Neural progenitor cell (in vitro differentiated cells): ENCODE data around the gene NIPAL3. TPM values are rescaled to one million over a fixed set of nuclear protein-coding genes. Genes with fewer than 3 reads are reported as not detected.

Experiments
- DNase-seq: peaks from one replicate; pipeline ENCODE4 v3.0.0-alpha.2; 2016; ENCODE audit warnings: low spot score
- H2AFZ ChIP-seq: fragments of 200-600 bp; sonication (generic); replicated peaks from 2 replicates; pipeline ENCODE4 v1.6.1; 2016; ENCODE audit warnings: antibody characterized with exemption
- H3F3A ChIP-seq: fragments of 200-600 bp; sonication (generic); 2 replicates; pipeline ENCODE4 v1.6.1; 2016; ENCODE audit warnings: antibody characterized with exemption, low read depth
- H3K27ac ChIP-seq: fragments of 200-600 bp; sonication (generic); 2 replicates; pipeline ENCODE4 v1.5.1; 2016; ENCODE audit warnings: mild to moderate bottlenecking
- H3K27me3 ChIP-seq: fragments of 200-600 bp; sonication (generic); 2 replicates; pipeline ENCODE4 v1.6.1; 2016; ENCODE audit warnings: mild to moderate bottlenecking, moderate library complexity
- H3K36me3 ChIP-seq: fragments of 200-600 bp; sonication (generic); 2 replicates; pipeline ENCODE4 v1.5.1; 2016
- H3K4me1 ChIP-seq: fragments of 200-600 bp; sonication (generic); 2 replicates; pipeline ENCODE4 v1.6.1; 2016; ENCODE audit warnings: mixed run types
- H3K4me2 ChIP-seq: fragments of 200-600 bp; sonication (generic); 2 replicates; pipeline ENCODE4 v1.6.1; 2016
- H3K4me3 ChIP-seq: fragments of 200-600 bp; sonication (generic); 2 replicates; pipeline ENCODE4 v1.5.1; 2016
- H3K79me2 ChIP-seq: fragments of 200-600 bp; sonication (generic); 2 replicates; pipeline ENCODE4 v1.6.1; 2016; ENCODE audit warnings: low read depth
- H3K9ac ChIP-seq: fragments of 200-600 bp; sonication (generic); 2 replicates; pipeline ENCODE4 v1.6.1; 2016
- H3K9me3 ChIP-seq: fragments of 200-600 bp; sonication (generic); 2 replicates; pipeline ENCODE4 v1.5.1; 2016; ENCODE audit warnings: low read depth
- H4K20me1 ChIP-seq: fragments of 200-600 bp; sonication (generic); 2 replicates; pipeline ENCODE4 v1.6.1; 2016; ENCODE audit warnings: low read depth
- H3K27ac Mint-ChIP-seq: 3 replicates; pipeline ENCODE4 v1.8.0; 2021; ENCODE audit warnings: mixed read lengths
- H3K27me3 Mint-ChIP-seq: 2 replicates; pipeline ENCODE4 v1.8.0; 2022; ENCODE audit warnings: low read depth, mild to moderate bottlenecking, inconsistent platforms, moderate library complexity, mixed read lengths; ENCODE audit not compliant: insufficient read depth
- H3K36me3 Mint-ChIP-seq: 3 replicates; pipeline ENCODE4 v1.8.0; 2021; ENCODE audit warnings: mixed read lengths
- H3K4me1 Mint-ChIP-seq: 3 replicates; pipeline ENCODE4 v1.8.0; 2021; ENCODE audit warnings: mixed read lengths
- H3K4me3 Mint-ChIP-seq: 3 replicates; pipeline ENCODE4 v1.8.0; 2021; ENCODE audit warnings: mild to moderate bottlenecking, moderate library complexity, mixed read lengths
- H3K9me3 Mint-ChIP-seq: 3 replicates; pipeline ENCODE4 v1.8.0; 2020; ENCODE audit warnings: mixed read lengths
- CTCF ChIP-seq: fragments of 200-600 bp; sonication (generic); IDR thresholded peaks from 2 replicates; pipeline ENCODE4 v1.5.1; 2017; ENCODE audit warnings: antibody characterized with exemption, mild to moderate bottlenecking
- EZH2 ChIP-seq: fragments of 200-600 bp; sonication (generic); IDR thresholded peaks from 2 replicates; pipeline ENCODE4 v1.6.1; 2017; ENCODE audit warnings: antibody characterized with exemption, mild to moderate bottlenecking, moderate library complexity
- EZH2phosphoT487 ChIP-seq: fragments of 200-600 bp; sonication (generic); IDR thresholded peaks from 2 replicates; pipeline ENCODE4 v1.6.1; 2017; ENCODE audit warnings: antibody characterized with exemption
- total RNA-seq: library from RNA; depleted of rRNA; stranded (reverse); fragments of >200 nt; gene quantifications from 2 replicates; pipeline ENCODE4 v1.2.3, GENCODE V29; 2015; ENCODE audit warnings: low replicate concordance

The NIPAL3 gene
- total RNA-seq, 1 donor from 2014 or later, result 6.9 TPM

- no peaks in the 10 kb centered on the region for H4K20me1 ChIP-seq
- peaks cover 2% of the 10 kb centered on the region for H3K27me3 Mint-ChIP-seq
- H3K36me3 ChIP-seq, result no peaks in the 10 kb centered on the region
- H3K4me1 Mint-ChIP-seq, result peaks cover 41% of the 10 kb centered on the region
- TF ChIP-seq CTCF (no peak), EZH2 (no peak), EZH2phosphoT487 (no peak)
- no peak overlapping the region for H3K4me3 ChIP-seq
- no peaks in the 10 kb centered on the region for H3K9me3 Mint-ChIP-seq
- H3K4me1 ChIP-seq, result peaks cover 21% of the 10 kb centered on the region
- H3K4me3 Mint-ChIP-seq, result peak overlapping the region; percentile 9
- H3K27ac Mint-ChIP-seq, result no peak overlapping the region
- peak overlapping the region; percentile 65 for H3K4me2 ChIP-seq
- H3K9ac ChIP-seq, result no peak overlapping the region
- peaks cover 5% of the 10 kb centered on the region for H3F3A ChIP-seq
- no peaks in the 10 kb centered on the region for H3K9me3 ChIP-seq
- no peaks in the 10 kb centered on the region for H3K27me3 ChIP-seq
- H3K79me2 ChIP-seq, result no peaks in the 10 kb centered on the region
- H3K36me3 Mint-ChIP-seq, result no peaks in the 10 kb centered on the region
- DNase-seq, result peak; percentile 52
- H2AFZ ChIP-seq, result no peak overlapping the region
- no peak overlapping the region for H3K27ac ChIP-seq
These were observed 48.5 kb downstream of the NIPAL3 start for GRCh38 chr1:24463776-24464735.

- H4K20me1 ChIP-seq, result no peaks in the 10 kb centered on the region
- no peak overlapping the region for H3K4me2 ChIP-seq
- H3K4me1 ChIP-seq, result peaks cover 21% of the 10 kb centered on the region
- H3K27ac ChIP-seq, result no peak overlapping the region
- H3K4me3 Mint-ChIP-seq, result no peak overlapping the region
- no peak for TF ChIP-seq EZH2phosphoT487
- TF ChIP-seq EZH2, result no peak
- no peak for TF ChIP-seq CTCF
- no peak overlapping the region for H3K4me3 ChIP-seq
- peaks cover 40% of the 10 kb centered on the region for H3K4me1 Mint-ChIP-seq
- H3K27ac Mint-ChIP-seq, result no peak overlapping the region
- no peaks in the 10 kb centered on the region for H3K79me2 ChIP-seq
- H3K27me3 Mint-ChIP-seq, result peaks cover 2% of the 10 kb centered on the region
- DNase-seq, result no peak
- no peak overlapping the region for H2AFZ ChIP-seq
- H3K9me3 Mint-ChIP-seq, result peaks cover 3% of the 10 kb centered on the region
- H3K9ac ChIP-seq, result no peak overlapping the region
- peaks cover 5% of the 10 kb centered on the region for H3F3A ChIP-seq
- no peaks in the 10 kb centered on the region for H3K36me3 ChIP-seq
- no peaks in the 10 kb centered on the region for H3K27me3 ChIP-seq
- H3K36me3 Mint-ChIP-seq, result no peaks in the 10 kb centered on the region
- no peaks in the 10 kb centered on the region for H3K9me3 ChIP-seq
These were observed 49.5 kb downstream of the NIPAL3 start for GRCh38 chr1:24465099-24465498.

- H3K4me3 ChIP-seq, result no peak overlapping the region
- Mint-ChIP-seq H3K27ac (no peak overlapping the region), H3K4me3 (no peak overlapping the region), H3K27me3 (peaks cover 2% of the 10 kb centered on the region), H3K36me3 (no peaks in the 10 kb centered on the region), H3K4me1 (peaks cover 36% of the 10 kb centered on the region), H3K9me3 (peaks cover 3% of the 10 kb centered on the region)
- TF ChIP-seq CTCF (no peak), EZH2phosphoT487 (no peak), EZH2 (no peak)
- H4K20me1 ChIP-seq, result no peaks in the 10 kb centered on the region
- DNase-seq, result no peak
- H3K79me2 ChIP-seq, result no peaks in the 10 kb centered on the region
- no peaks in the 10 kb centered on the region for H3K27me3 ChIP-seq
- H3K27ac ChIP-seq, result no peak overlapping the region
- no peaks in the 10 kb centered on the region for H3K9me3 ChIP-seq
- no peak overlapping the region for H3K9ac ChIP-seq
- peaks cover 21% of the 10 kb centered on the region for H3K4me1 ChIP-seq
- H3K36me3 ChIP-seq, result no peaks in the 10 kb centered on the region
- peaks cover 5% of the 10 kb centered on the region for H3F3A ChIP-seq
- no peak overlapping the region for H2AFZ ChIP-seq
- no peak overlapping the region for H3K4me2 ChIP-seq
These were observed 50.0 kb downstream of the NIPAL3 start for GRCh38 chr1:24465638-24466037.
